Esophagus muscularis mucosa (tissue), 4 donors: ENCODE results near the gene OLFML1. TPM values are rescaled to one million over a fixed set of nuclear protein-coding genes. Genes with fewer than 3 reads are reported as not detected.
A peak's percentile ranks its signal among the peaks of the same experiment; 100 is the strongest.

ENCODE experiments used
- DNase-seq: peaks from one replicate; pipeline ENCODE4 v3.0.0-alpha.2; 2017; ENCODE audit errors: extremely low spot score
- H3K27ac ChIP-seq, 4 donors: fragments of 200-600 bp; sonication (generic); replicated peaks in 1 of 4; 1 replicate in 3 of 4; 2 replicates in 1 of 4; pipeline ENCODE4 v1.5.1; 2016 to 2019; ENCODE audit warnings: mild to moderate bottlenecking in 1 of 4
- H3K27me3 ChIP-seq, 4 donors: fragments of 200-600 bp; sonication (generic); one replicate each; pipeline versions ENCODE4 v1.5.1 to v1.6.0; 2016 to 2019
- H3K36me3 ChIP-seq, 4 donors: fragments of 200-600 bp; sonication (generic); one replicate each; pipeline ENCODE4 v1.5.1; 2016 to 2019
- H3K4me1 ChIP-seq, 4 donors: fragments of 200-600 bp; sonication (generic); one replicate each; pipeline ENCODE4 v1.5.1; 2016 to 2019
- H3K4me3 ChIP-seq, 4 donors: fragments of 200-600 bp; sonication (generic); 1 replicate in 2 of 4; 2 replicates in 2 of 4; pipeline ENCODE4 v1.5.1; 2016 to 2019; ENCODE audit warnings: mild to moderate bottlenecking in 4 of 4, moderate library complexity in 1 of 4
- H3K9me3 ChIP-seq, 4 donors: fragments of 200-600 bp; sonication (generic); 1 replicate in 3 of 4; 2 replicates in 1 of 4; pipeline ENCODE4 v1.5.1; 2016 to 2019
- EP300 ChIP-seq: sonication (generic); formaldehyde crosslinking; IDR thresholded peaks from one replicate; pipeline ENCODE4 v1.6.1; 2017; ENCODE audit warnings: antibody characterized with exemption
- POLR2A ChIP-seq: fragments of 450-650 bp; IDR thresholded peaks from one replicate; pipeline ENCODE4 v1.6.1; 2017; ENCODE audit warnings: antibody characterized with exemption, moderate library complexity, mild to moderate bottlenecking, low read depth
- POLR2AphosphoS5 ChIP-seq, 2 donors: sonication (generic); formaldehyde crosslinking; IDR thresholded peaks; one replicate each; pipeline ENCODE4 v1.6.1; 2017; ENCODE audit warnings: antibody characterized with exemption in 2 of 2
- WGBS: methylation state at CpG from one replicate; pipeline ENCODE4 v1.1.5; 2018; 5-methylcytosine and 5-hydroxymethylcytosine counted together
- intact Hi-C: fragments of 100-400 bp; cut with DNase I; formaldehyde crosslinking; loops from one replicate; pipeline ENCODE4 v1.15.1; 2023
- total RNA-seq, 4 donors: library from RNA; depleted of rRNA; stranded (reverse); fragments of >200 nt; gene quantifications; one replicate each; pipeline versions ENCODE4 v1.1.0 to v1.2.1, GENCODE V29; 2016
- TF ChIP-seq, protein P1 (sequence below), 3 experiments: fragments of 200-600 bp in 2 of 3; fragments of 450-650 bp in 1 of 3; sonication (generic) in 2 of 3; IDR thresholded peaks; one replicate each; pipeline ENCODE4 v1.5.1; 2017 to 2019; ENCODE audit warnings: antibody characterized with exemption in 3 of 3, mild to moderate bottlenecking in 2 of 3, moderate library complexity in 1 of 3

OLFML1 gene
- total RNA-seq: 10 to 100 TPM in 1 of 4 donors, 1 to 10 TPM in 3; 5.6 to 10.8 (median 7.7) TPM

DNA sequence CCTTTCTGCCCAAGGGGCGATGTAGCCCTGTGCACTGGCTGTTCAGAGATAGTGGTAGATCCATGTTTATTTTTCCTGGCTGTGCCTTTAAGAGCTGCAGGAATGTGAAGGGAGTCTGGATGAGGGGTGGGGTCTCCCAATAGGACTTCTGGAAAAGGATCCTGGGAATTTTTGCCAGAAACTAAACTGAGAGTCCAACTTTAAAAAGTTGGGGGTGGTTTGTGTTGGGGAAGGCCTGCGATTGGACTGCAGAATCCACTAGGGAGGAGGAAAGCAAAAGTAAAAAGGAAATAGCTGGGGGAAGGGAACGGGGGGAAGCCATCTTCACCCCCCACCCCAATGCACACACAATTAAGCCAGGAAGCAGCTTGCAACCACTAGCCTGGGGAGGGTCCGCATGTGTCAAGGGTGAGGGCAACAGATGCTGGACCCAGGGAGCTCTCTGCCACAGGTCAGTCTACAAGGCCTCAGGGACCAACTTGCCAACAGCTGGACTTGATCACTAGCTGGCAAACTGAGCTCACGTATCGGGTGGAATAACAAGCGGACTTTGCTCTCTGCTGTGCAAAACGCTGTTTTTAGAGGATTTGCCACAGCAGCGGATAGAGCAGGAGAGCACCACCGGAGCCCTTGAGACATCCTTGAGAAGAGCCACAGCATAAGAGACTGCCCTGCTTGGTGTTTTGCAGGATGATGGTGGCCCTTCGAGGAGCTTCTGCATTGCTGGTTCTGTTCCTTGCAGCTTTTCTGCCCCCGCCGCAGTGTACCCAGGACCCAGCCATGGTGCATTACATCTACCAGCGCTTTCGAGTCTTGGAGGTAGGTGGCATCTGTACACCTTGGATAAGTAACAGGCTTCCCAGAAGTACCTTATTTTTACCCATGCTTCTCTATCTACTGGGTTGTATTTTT, at the start of gene OLFML1:
Gene OLFML1, plus strand, starts transcription at position 321 of the 912 bp plus-strand sequence. Its CDS starts 370 bp downstream, at position 691.
- H3K4me3 ChIP-seq: peak within 1 kb of the TSS; percentile 40 to 51 (median 46)
- no peaks in the 10 kb centered on the region for H3K9me3 ChIP-seq
- intact Hi-C loops: no loop called here
- TF ChIP-seq EP300 (no peak), POLR2A (no peak), POLR2AphosphoS5 (IDR thresholded peaks at IDR 0.05) (no peak)
- TF ChIP-seq, protein P1, sequence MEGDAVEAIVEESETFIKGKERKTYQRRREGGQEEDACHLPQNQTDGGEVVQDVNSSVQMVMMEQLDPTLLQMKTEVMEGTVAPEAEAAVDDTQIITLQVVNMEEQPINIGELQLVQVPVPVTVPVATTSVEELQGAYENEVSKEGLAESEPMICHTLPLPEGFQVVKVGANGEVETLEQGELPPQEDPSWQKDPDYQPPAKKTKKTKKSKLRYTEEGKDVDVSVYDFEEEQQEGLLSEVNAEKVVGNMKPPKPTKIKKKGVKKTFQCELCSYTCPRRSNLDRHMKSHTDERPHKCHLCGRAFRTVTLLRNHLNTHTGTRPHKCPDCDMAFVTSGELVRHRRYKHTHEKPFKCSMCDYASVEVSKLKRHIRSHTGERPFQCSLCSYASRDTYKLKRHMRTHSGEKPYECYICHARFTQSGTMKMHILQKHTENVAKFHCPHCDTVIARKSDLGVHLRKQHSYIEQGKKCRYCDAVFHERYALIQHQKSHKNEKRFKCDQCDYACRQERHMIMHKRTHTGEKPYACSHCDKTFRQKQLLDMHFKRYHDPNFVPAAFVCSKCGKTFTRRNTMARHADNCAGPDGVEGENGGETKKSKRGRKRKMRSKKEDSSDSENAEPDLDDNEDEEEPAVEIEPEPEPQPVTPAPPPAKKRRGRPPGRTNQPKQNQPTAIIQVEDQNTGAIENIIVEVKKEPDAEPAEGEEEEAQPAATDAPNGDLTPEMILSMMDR (IDR thresholded peaks at IDR 0.05): no peak
- WGBS: 45% methylated on average over 12 of the region's 15 CpGs
- H3K4me1 ChIP-seq: peaks cover 0 to 7% (median 2%) of the 10 kb centered on the region in 4 donors
- H3K27me3 ChIP-seq: no peaks in the 10 kb centered on the region
- H3K36me3 ChIP-seq: peaks cover 0 to 7% (median 0%) of the 10 kb centered on the region in 4 donors
- H3K27ac ChIP-seq: peak within 1 kb of the TSS; percentile 24 to 66 (median 50)
- no peak for DNase-seq

DNA sequence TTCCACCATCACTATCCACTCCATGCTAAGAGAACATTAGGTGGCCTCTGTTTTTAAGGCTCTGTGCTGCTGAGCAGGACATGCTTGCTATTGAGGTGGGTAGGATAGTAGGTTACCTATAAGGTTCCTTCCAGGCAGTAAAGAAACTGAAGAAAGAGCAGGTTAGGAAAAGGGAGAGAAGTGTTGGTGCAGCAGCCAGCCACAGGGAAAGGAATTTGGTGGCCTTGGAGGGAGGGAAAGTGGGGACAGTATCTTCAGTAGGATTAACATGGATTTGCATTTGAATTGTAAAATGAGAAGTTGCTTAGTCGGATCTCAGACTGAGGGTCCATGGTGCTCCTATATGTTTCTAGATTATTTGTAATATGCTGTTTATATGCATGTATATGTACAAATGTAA, 49.2 kb upstream of the OLFML1 start:
- Histone ChIP-seq H3K36me3 (no peaks in the 10 kb centered on the region), H3K9me3 (no peaks in the 10 kb centered on the region), H3K4me1 (no peaks in the 10 kb centered on the region), H3K27ac (no peak overlapping the region), H3K27me3 (no peaks in the 10 kb centered on the region), H3K4me3 (no peak overlapping the region)
- WGBS: 74% methylated on average over 1 of the region's 1 CpG
- DNase-seq: no peak
- intact Hi-C loops: no loop called here
- no peak for TF ChIP-seq EP300
- no peak for TF ChIP-seq POLR2AphosphoS5 (IDR thresholded peaks at IDR 0.05)

DNA sequence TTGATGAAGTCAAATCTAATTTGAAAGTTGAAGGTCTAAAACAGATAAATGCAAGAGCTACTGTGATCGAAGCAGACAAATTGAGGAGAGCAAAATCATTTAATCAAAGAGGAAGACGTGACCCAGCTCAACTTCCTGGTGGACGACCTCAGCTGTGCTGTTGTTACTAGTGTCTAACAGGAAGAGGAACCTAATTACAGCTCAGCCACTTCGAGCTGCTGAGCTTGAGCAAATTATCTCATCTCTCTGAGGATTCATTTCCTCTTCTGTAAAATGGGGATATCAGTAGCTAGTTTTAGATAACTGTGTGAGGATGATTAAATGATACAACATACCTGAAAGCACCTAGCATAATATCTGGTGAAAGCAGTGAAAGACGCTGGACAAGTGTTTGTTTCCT, 48.6 kb upstream of the OLFML1 start:
- intact Hi-C loops: no loop called here
- Histone ChIP-seq H3K27ac (no peak overlapping the region), H3K9me3 (no peaks in the 10 kb centered on the region), H3K4me1 (no peaks in the 10 kb centered on the region), H3K4me3 (no peak overlapping the region), H3K27me3 (no peaks in the 10 kb centered on the region), H3K36me3 (no peaks in the 10 kb centered on the region)
- DNase-seq: no peak
- WGBS: 41% methylated on average over 5 of the region's 5 CpGs
- TF ChIP-seq POLR2A (no peak), POLR2AphosphoS5 (IDR thresholded peaks at IDR 0.05) (no peak), EP300 (no peak)
- TF ChIP-seq, protein P1 (IDR thresholded peaks at IDR 0.05): no peak

DNA sequence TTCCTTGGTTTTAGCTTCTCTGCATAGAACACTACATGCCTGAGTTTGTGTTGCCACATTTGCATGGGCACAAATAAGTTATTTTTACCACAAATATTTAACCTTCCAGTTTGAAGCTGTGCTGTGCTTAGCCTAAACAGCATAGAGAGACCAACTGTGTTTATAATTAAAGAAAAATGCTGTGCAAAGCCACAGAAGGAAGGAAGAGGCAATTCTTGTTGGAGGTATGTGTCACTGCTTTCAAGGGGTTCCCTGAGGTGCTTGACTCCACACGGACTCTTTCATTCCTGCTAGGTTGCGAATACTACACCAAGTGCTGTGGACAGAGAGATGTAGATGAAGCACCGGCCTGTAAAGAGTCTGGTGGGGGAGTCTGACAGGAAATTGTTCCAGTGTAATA, 47.6 kb upstream of the OLFML1 start:
- Histone ChIP-seq H3K27ac (no peak overlapping the region), H3K27me3 (no peaks in the 10 kb centered on the region), H3K4me3 (no peak overlapping the region), H3K4me1 (no peaks in the 10 kb centered on the region), H3K9me3 (no peaks in the 10 kb centered on the region), H3K36me3 (no peaks in the 10 kb centered on the region)
- 85% methylated on average over 3 of the region's 3 CpGs for WGBS
- intact Hi-C loops: no loop called here
- DNase-seq: no peak
- no peak for TF ChIP-seq POLR2AphosphoS5 (IDR thresholded peaks at IDR 0.05)
- TF ChIP-seq EP300: no peak
- TF ChIP-seq, protein P1 (IDR thresholded peaks at IDR 0.05): no peak
- no peak for TF ChIP-seq POLR2A

DNA sequence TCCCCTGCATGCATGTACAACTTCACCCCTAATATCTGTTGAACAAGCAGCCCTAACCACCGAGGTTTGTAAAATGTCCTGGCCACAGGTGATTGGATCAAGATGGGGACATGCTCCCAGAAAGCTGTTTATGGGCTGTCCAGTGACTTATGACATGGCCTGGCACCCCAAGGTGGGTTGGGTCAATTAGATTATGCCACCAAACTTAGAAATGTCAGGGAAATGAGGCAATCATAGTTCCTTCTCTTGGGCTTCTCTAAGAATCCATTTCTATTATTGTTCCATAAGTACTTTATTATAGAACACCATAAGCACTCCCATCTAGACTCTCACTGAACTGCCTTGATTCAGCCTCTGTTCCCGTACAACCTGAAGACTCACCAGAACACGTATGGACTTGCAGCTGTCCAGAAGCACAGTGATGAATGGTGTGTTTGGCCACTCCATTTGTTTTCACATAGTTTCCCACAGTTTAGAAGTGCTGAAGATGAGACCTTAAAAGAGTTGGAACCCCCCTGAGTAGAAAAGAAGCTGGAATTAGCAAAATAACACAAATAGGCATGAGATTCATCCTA, 45.5 kb upstream of the OLFML1 start:
- Histone ChIP-seq H3K9me3 (no peaks in the 10 kb centered on the region), H3K27me3 (no peaks in the 10 kb centered on the region), H3K4me3 (no peak overlapping the region), H3K27ac (no peak overlapping the region), H3K36me3 (no peaks in the 10 kb centered on the region), H3K4me1 (no peaks in the 10 kb centered on the region)
- no peak for DNase-seq
- intact Hi-C loops: loop anchor here (5.0 kb wide), 1 partner anchor 338 kb away; no protein-coding TSS in a partner anchor
- TF ChIP-seq, protein P1 (IDR thresholded peaks at IDR 0.05): no peak
- TF ChIP-seq POLR2AphosphoS5 (IDR thresholded peaks at IDR 0.05): no peak
- TF ChIP-seq POLR2A: no peak
- no peak for TF ChIP-seq EP300
- WGBS: 79% methylated on average over 3 of the region's 3 CpGs
